ENCODE data around the gene SV2C. TPM values are rescaled to one million over a fixed set of nuclear protein-coding genes. Genes with fewer than 3 reads are reported as not detected.
"Not testable (repeated sequence)": the region's sequence is repeated elsewhere in the genome, so short reads cannot be mapped to it uniquely, and the experiment has no call there.

SV2C gene
- total RNA-seq, 2 donors from 2014 or later = 0.14 TPM

- no peaks in the 10 kb centered on the region for H3K27me3 ChIP-seq (replicated peaks; ENCODE audit: insufficient read depth)
- H3K4me3 ChIP-seq = no peak overlapping the region
- H3K36me3 ChIP-seq = no peaks in the 10 kb centered on the region
- H3K27ac ChIP-seq = no peak overlapping the region
- DNase-seq (ENCODE audit: low spot score) (no peak), ATAC-seq (ENCODE audit: insufficient number of reproducible peaks, low FRiP score, low read depth) (no peak)
- H3K4me1 ChIP-seq (ENCODE audit: control insufficient read depth in 1 of 2, low read depth in 2 of 2) = no peaks in the 10 kb centered on the region
- no peaks in the 10 kb centered on the region for H3K9me3 ChIP-seq
- TF ChIP-seq CTCF (IDR thresholded peaks at IDR 0.05) = no peak
Measured at GRCh38 chr5:76234665-76235064, 151.5 kb downstream of the SV2C start.

- DNase-seq (ENCODE audit: low spot score) = no peak
- no peak for TF ChIP-seq CTCF (IDR thresholded peaks at IDR 0.05)
Measured at GRCh38 chr5:76236684-76237083, 153.5 kb downstream of the SV2C start.

GRCh38 chr5:76240336-76240735 lies 157.2 kb downstream of the SV2C start:
- Histone ChIP-seq H3K36me3 (no peaks in the 10 kb centered on the region), H3K27ac (no peak overlapping the region), H3K4me1 (ENCODE audit: control insufficient read depth in 1 of 2, low read depth in 2 of 2) (no peaks in the 10 kb centered on the region), H3K9me3 (no peaks in the 10 kb centered on the region), H3K27me3 (replicated peaks; ENCODE audit: insufficient read depth) (no peaks in the 10 kb centered on the region), H3K4me3 (no peak overlapping the region)
- DNase-seq (ENCODE audit: low spot score) (no peak), ATAC-seq (ENCODE audit: insufficient number of reproducible peaks, low FRiP score, low read depth) (no peak)
- TF ChIP-seq CTCF (IDR thresholded peaks at IDR 0.05) = no peak

More at GRCh38 chr5:76236684-76237083, 153.5 kb downstream of the SV2C start:
- no peak for ATAC-seq (ENCODE audit: insufficient number of reproducible peaks, low FRiP score, low read depth)
- Histone ChIP-seq H3K27me3 (replicated peaks; ENCODE audit: insufficient read depth) (no peaks in the 10 kb centered on the region), H3K9me3 (no peaks in the 10 kb centered on the region), H3K27ac (no peak overlapping the region), H3K4me1 (ENCODE audit: control insufficient read depth in 1 of 2, low read depth in 2 of 2) (no peaks in the 10 kb centered on the region), H3K36me3 (no peaks in the 10 kb centered on the region), H3K4me3 (no peak overlapping the region)

- not testable (repeated sequence) for H3K4me3 ChIP-seq; DNase-seq (ENCODE audit: low spot score); H3K36me3 ChIP-seq; H3K27ac ChIP-seq; H3K27me3 ChIP-seq (replicated peaks; ENCODE audit: insufficient read depth); H3K9me3 ChIP-seq; ATAC-seq (ENCODE audit: insufficient number of reproducible peaks, low FRiP score, low read depth); H3K4me1 ChIP-seq (ENCODE audit: control insufficient read depth in 1 of 2, low read depth in 2 of 2)
Measured at GRCh38 chr5:76242155-76242554, 159.0 kb downstream of the SV2C start.

- no peaks in the 10 kb centered on the region for H3K9me3 ChIP-seq
- H3K4me3 ChIP-seq = no peak overlapping the region
- no peaks in the 10 kb centered on the region for H3K36me3 ChIP-seq
- no peaks in the 10 kb centered on the region for H3K27me3 ChIP-seq (replicated peaks; ENCODE audit: insufficient read depth)
- no peaks in the 10 kb centered on the region for H3K4me1 ChIP-seq (ENCODE audit: control insufficient read depth in 1 of 2, low read depth in 2 of 2)
- no peak for TF ChIP-seq CTCF (IDR thresholded peaks at IDR 0.05)
- no peak for DNase-seq (ENCODE audit: low spot score)
- H3K27ac ChIP-seq = no peak overlapping the region
- no peak for ATAC-seq (ENCODE audit: insufficient number of reproducible peaks, low FRiP score, low read depth)
Measured at GRCh38 chr5:76245590-76245989, 162.4 kb downstream of the SV2C start.

- Histone ChIP-seq H3K4me3 (no peak overlapping the region), H3K36me3 (no peaks in the 10 kb centered on the region), H3K4me1 (ENCODE audit: control insufficient read depth in 1 of 2, low read depth in 2 of 2) (no peaks in the 10 kb centered on the region), H3K9me3 (no peaks in the 10 kb centered on the region), H3K27ac (no peak overlapping the region), H3K27me3 (replicated peaks; ENCODE audit: insufficient read depth) (no peaks in the 10 kb centered on the region)
- no peak for TF ChIP-seq CTCF (IDR thresholded peaks at IDR 0.05)
- ATAC-seq (ENCODE audit: insufficient number of reproducible peaks, low FRiP score, low read depth) (no peak), DNase-seq (ENCODE audit: low spot score) (no peak)
Measured at GRCh38 chr5:76249621-76250020, 166.4 kb downstream of the SV2C start.

All from thoracic aorta (tissue), 2 donors.